GF-D8 (cell line): ENCODE measurements around the gene FAM241A.
A peak's percentile ranks its signal among the peaks of the same experiment; 100 is the strongest.
"Not testable (repeated sequence)": the region's sequence is repeated elsewhere in the genome, so short reads cannot be mapped to it uniquely, and the experiment has no call there.

ENCODE experiments used
- DNase-seq: peaks from one replicate; lab custom pipeline; 2025; lab: John Stamatoyannopoulos, UW

Gene FAM241A

DNA sequence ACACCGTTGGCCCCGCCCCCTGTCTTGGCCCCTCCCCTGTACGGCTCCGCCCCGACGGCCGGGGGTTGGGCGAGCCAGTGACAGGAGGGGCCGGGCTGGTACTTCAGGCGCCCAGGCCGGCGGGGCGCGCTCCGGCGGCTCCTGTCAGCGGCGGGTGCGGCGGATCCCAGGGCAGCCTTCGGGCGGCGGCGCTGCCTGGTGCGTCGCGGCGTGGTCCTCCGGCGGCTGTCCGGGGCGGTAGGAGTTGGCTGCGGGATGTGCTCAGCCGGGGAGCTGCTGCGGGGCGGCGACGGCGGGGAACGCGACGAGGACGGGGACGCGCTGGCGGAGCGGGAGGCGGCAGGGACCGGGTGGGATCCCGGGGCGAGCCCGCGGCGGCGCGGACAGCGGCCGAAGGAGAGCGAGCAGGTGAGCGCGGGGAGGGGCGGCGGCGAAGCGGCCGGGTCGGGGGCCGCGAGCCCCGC lies at the start of gene FAM241A:
Gene FAM241A, plus strand, starts transcription at position 129 of the 464 bp plus-strand sequence. Its CDS starts 127 bp downstream, at position 256.
- no peak for DNase-seq

- no peak for DNase-seq
These were observed 46.3 kb upstream of the FAM241A start for GRCh38 chr4:112098841-112099530.

DNA sequence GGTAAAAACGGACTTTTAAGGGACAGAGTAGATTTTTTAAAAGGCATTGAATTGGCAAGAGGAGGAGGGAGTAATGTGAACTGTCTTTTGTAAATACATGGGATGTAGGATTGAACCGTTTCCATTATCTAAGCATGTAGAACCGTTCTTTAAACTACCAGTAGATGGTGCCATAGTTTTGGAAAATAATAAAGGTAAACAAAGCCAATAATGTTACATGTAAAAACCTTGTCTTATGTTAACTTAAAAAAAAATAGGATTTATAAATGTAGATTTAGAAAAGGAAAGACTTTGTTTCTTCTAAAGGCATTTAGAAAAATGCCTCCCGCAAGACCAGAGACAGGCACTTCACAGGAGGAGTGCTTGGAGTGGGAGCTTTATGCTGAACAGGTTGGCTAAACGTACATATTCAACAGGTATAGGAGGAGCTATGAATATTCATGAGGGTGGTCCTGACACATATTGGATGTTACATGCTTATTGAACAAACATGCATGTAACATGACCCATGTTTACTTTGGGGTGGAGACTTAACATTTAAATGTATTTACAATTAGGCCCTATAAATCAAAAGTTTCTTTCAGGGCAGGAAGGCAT lies 45.5 kb upstream of the FAM241A start:
- peak; percentile 12 for DNase-seq

DNA sequence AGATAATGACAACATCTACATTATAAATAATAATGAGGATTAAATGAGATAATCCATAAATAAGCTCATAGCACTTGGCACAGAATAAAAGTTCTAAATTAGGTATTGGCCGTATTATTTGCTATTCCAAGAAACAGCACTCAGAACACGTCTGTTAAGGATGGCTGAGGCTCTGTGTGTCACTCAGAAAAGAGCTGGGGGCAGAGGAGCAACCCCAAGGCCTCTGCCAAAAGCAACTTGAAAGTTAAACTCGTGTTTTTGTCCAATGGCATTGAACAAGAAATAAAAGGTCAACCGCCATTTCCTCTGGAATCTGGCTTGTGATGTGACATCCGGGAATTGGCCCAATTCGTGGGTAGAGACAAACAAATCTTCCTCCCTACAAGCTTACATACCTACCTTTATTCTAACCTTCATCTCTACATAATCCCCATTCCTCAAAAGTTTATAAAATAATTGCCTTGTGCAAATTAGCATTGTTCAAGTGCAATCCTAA lies 42.3 kb upstream of the FAM241A start:
- no peak for DNase-seq

GRCh38 chr4:112105201-112105969 lies 39.9 kb upstream of the FAM241A start:
- no peak for DNase-seq

GRCh38 chr4:112109360-112110058 lies 35.7 kb upstream of the FAM241A start:
- DNase-seq: no peak

DNA sequence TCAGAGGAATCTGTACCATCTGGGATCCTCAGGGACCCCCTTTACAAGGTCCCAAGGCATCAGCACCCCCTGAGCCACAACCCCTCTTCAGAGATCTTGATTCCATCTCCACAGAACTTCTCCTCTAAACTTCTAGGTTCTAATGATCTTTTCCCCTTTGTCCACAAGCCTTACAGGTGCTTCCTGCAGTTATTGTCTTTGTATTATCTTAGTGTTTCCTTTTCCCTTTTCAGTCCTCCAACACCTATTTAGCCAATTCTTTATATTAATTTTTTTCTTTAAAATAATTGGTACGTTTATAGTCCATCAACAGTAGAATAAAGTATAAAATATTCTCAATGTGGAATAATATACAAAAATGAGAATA lies 35.2 kb upstream of the FAM241A start:
- no peak for DNase-seq

GRCh38 chr4:112111306-112111705 lies 33.9 kb upstream of the FAM241A start:
- no peak for DNase-seq

DNA sequence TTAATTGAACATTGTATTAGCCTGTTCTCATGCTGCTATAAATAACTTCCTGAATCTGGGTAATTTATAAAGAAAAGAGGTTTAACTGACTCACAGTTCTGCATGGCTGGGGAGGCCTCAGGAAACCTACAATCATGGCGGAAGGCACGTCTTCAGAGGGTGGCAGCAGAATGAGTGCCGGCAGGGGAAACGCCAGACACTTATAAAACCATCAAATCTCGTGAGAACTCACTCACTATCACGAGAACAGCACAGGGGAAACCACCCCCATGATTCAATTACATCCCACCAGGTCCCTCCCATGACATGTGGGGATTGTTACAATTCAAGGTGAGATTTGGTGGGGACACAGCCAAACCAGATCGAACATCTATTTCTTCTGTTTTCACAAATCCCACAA lies 33.2 kb upstream of the FAM241A start:
- not testable (repeated sequence) for DNase-seq

GRCh38 chr4:112112590-112113170 lies 32.6 kb upstream of the FAM241A start:
- no peak for DNase-seq

- DNase-seq: no peak
These were observed 31.4 kb upstream of the FAM241A start for GRCh38 chr4:112113864-112114263.

DNA sequence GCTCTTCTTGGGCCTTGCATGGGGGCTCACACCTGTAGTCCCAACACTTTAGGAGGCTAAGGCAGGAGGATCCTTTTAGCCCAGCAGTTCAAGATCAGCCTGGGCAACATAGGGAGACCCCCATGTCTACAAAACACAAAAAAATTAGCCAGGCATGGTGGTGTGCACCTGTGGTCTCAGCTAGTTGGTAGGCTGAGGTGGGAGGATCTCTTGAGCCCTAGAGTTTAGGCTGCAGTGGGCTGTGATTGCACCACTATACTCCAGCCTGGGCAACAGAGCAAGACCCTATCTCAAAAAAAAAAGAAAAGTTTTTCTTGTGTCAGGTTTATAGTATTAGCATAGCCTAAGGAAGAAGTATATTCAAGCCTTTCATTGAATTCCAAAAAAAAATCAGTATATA lies 30.8 kb upstream of the FAM241A start:
- no peak for DNase-seq

DNA sequence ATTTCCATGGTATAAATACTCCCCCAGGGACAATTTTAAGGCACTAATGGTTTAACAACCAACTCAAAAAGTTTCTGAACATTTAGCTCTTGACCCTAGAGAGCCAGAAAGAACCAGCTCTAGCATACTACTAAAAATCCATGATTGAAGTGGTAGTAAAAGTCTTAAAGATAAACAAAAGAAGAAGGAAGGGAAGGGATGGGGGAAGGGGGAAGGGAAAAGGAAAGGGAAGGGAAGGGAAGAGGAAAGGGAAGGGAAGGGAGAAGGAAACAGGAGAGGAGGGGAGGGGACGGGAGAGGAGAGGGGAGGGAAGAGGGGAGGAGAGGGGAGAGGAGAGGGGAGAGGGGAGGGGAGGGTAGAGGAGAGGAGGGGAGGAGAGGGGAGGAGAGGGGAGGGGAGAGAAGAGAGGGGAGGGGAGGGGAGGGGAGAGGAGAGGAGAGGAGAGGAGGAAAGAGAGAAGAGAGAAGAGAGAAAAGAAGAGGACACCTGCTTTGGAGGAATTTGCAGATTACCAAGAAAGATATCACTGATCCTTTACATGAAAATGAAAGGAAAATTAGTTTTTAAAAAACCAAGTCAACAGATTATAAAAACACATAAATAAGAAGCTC lies 26.4 kb upstream of the FAM241A start:
- DNase-seq: no peak

GRCh38 chr4:112119353-112119783 lies 25.9 kb upstream of the FAM241A start:
- DNase-seq: no peak

GRCh38 chr4:112120021-112120420 lies 25.2 kb upstream of the FAM241A start:
- no peak for DNase-seq

DNA sequence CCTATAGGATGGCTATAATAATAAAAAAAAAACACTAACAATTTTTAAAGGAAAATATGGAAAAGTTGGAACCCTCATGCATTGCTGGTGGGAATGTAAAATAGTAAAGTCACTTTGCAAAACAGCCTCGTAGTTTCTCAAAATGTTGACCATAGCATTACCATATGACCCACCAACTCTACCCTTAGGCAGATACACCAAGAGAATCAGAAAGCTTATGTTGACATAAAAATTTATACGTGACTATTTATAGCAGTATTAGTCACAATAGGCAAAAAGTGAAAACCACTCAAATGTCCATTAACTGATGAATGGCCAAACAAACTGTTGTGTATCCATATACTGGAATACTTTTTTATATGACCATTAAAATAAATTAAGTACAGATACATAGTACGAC lies 19.8 kb upstream of the FAM241A start:
- DNase-seq: no peak

GRCh38 chr4:112127048-112127637 lies 18.1 kb upstream of the FAM241A start:
- no peak for DNase-seq

DNA sequence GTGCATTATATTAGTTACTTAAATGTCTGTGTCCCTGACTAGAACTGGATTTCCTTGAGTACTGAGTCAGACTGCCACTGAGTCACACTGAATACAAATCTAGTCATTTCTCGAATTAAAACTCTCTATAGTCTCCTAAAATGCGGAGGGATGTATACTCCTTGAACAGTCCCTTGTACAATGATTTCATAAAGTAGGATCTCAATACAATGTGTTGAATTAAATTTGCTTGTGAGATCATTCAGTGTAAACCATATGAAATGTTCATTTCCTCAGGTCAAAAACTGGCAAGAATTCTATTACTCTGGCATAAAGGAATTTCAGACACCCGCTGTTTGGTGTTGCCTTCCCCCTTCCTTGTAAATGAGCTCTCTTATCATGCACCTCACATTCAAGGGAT lies 17.5 kb upstream of the FAM241A start:
- DNase-seq: no peak

GRCh38 chr4:112128452-112128851 lies 16.8 kb upstream of the FAM241A start:
- DNase-seq: no peak

DNA sequence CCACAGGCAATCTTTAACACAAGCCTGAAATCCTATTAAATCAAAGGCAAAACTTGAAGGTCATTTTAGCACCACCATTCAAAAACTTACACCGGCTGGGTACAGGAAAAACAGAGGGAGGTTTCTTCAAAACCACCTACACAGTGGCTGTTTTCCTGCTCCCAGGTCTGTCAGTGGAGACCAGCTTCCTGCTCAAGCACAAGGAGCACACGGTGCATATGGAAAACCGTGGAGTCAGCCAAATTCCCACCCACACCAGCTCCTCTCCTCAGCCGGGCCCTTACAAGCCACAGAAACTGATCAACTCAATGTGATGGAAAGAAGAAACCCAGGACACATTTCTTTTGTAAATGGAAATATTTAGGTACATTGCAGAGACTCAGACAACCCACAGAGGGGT lies 14.3 kb upstream of the FAM241A start:
- no peak for DNase-seq

DNA sequence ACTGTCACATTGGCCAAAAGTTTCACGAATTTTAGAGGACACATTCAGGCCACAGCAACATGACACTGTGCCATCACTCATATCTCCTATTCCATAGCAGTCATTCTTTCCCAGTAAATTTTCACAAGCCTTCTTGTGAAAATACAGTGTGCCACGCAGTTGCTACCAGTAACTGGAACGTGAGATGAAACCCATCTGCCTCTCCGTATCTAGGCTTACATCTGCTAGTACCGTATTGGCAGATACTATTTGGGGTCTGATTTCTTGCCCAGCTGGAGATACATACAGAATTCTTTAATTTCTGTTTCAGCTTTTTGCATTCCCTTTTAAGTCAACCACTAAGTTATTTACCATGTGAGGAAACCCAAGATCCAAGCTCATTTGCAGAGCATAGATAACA lies 8.7 kb upstream of the FAM241A start:
- DNase-seq: no peak
